ENCODE results near the gene YPEL3.
A peak's percentile ranks its signal among the peaks of the same experiment; 100 is the strongest.
"Not testable (repeated sequence)": the region's sequence is repeated elsewhere in the genome, so short reads cannot be mapped to it uniquely, and the experiment has no call there.

YPEL3 gene

GRCh38 chr16:30127993-30128392 is 32.0 kb upstream of the YPEL3 start:
- no peak for TF ChIP-seq CTCF (conservative IDR thresholded peaks at IDR 0.05; ENCODE audit: low read depth, low read length)
- DNase-seq (ENCODE audit: low read depth) = no peak
- no peak overlapping the region for H3K4me3 ChIP-seq (ENCODE audit: low read length)

DNA sequence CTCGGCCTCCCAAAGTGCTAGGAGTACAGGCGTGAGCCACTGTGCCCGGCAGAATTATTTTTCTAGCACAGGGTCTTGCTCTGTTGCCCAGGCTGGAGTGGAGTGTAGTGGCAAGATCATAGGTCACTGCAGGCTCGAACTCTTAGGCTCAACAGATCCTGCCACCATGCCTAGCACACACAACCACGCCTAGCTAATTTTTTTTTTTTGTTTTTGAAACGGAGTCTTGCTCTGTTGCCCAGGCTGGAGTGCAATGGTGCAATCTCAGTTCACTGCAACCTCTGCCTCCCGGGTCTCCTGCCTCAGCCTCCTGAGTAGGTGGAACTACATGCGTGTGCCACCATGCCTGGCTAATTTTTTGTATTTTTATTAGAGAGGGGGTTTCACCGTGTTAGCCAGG is 29.7 kb upstream of the YPEL3 start:
- not testable (repeated sequence) for DNase-seq (ENCODE audit: low read depth); H3K4me3 ChIP-seq (ENCODE audit: low read length)

DNA sequence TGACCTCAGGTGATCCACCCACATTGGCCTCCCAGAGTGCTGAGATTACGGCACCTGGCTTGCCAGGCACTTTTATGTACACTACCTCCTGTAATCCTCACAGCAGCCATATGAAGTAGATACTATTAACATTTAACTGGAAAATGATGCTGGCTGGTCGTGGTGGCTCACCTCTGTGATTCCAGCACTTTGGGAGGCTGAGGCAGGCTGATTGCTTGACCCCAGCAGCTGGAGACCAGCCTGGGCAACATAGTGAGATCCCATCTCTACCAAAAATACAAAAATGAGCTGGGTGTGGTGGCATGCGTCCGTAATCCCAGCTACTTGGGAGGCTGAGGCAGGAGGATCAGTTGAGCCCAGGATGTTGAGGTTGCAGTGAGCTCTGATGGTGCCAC is 29.0 kb upstream of the YPEL3 start:
- H3K4me3 ChIP-seq (ENCODE audit: low read length) = no peak overlapping the region
- no peak for TF ChIP-seq CTCF (conservative IDR thresholded peaks at IDR 0.05; ENCODE audit: low read depth, low read length)
- no peak for DNase-seq (ENCODE audit: low read depth)

GRCh38 chr16:30122604-30123160 is 26.7 kb upstream of the YPEL3 start:
- DNase-seq (ENCODE audit: low read depth) = no peak
- no peak for TF ChIP-seq CTCF (conservative IDR thresholded peaks at IDR 0.05; ENCODE audit: low read depth, low read length)

DNA sequence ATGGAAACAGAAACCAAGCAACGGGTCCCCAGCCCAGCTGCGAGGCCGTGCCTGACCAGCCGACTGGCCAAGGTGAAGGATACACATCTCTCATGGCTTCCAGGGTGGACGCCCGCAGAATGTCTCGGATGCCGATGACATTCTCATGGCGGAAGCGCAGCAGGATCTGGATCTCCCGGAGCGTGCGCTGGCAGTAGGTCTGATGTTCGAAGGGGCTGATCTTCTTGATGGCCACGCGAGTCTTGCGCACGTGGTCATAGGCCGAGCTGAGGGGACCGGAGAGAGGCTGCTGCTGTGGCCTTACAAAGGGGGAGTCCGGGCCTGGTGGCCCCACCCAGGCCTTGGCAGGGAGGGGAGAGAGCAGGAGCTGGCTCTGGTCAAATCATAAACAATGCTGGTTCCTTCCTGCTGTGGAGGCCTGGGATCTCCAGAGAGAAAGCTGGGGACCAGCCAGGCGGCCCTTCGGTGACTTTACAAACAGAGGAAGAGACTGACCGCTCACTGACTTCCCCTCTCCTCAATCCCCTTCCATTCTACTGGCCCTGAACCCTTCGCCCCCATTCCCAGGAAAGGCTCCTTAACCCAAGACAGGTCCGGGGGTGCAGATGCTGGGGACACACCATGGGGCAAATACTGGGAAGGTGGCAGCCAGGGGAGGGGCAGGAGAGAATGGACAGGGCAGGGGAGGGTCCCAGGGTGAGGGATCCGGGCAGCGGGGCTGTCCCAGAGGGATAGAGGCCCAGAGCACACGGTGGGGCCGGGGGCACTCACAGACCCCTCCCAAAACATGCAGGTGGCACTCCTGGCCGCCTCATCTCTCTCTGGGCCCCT is 25.9 kb upstream of the YPEL3 start:
- TF ChIP-seq CTCF (conservative IDR thresholded peaks at IDR 0.05; ENCODE audit: low read depth, low read length) = no peak
- H3K4me3 ChIP-seq (ENCODE audit: low read length) = peak overlapping the region; percentile 77
- no peak for DNase-seq (ENCODE audit: low read depth)

More at GRCh38 chr16:30122604-30123160, 26.7 kb upstream of the YPEL3 start:
- peak overlapping the region; percentile 77 for H3K4me3 ChIP-seq (ENCODE audit: low read length)

GRCh38 chr16:30120340-30121105 is 24.5 kb upstream of the YPEL3 start:
- no peak for TF ChIP-seq CTCF (conservative IDR thresholded peaks at IDR 0.05; ENCODE audit: low read depth, low read length)
- DNase-seq (ENCODE audit: low read depth) = no peak
- no peak overlapping the region for H3K4me3 ChIP-seq (ENCODE audit: low read length)

DNA sequence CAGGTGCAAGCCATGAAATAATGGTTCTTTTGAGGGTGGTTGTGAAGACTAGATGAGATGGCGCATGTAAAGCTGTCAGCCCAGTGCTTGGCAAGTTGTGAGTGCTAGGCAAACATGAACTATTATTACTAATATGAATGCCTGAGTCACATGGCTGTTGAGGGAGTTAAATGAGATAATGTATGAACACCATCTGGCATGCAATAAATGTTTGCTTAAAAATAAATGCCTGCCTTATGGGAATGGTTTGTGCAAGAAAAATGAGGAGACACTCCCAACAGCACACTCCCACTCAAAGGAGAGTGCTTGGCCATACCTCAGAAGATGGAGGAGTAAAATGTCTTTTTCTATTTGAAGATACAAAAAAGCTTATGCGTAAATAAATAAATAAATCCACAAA is 23.4 kb upstream of the YPEL3 start:
- no peak for TF ChIP-seq CTCF (conservative IDR thresholded peaks at IDR 0.05; ENCODE audit: low read depth, low read length)
- no peak for DNase-seq (ENCODE audit: low read depth)
- no peak overlapping the region for H3K4me3 ChIP-seq (ENCODE audit: low read length)

Measured in retinal pigment epithelial cell (primary cell).